Measurements from ENCODE around the gene G6PC3. TPM values are rescaled to one million over a fixed set of nuclear protein-coding genes. Genes with fewer than 3 reads are reported as not detected.

G6PC3 gene
- total RNA-seq, 1 experiment from 2014 or later, result 105 TPM

- peaks cover 2% of the 10 kb centered on the region; the same call in 1 of the 2 replicates for H3K79me2 ChIP-seq (ENCODE audit: insufficient read depth, low read length)
- H3K4me1 ChIP-seq (ENCODE audit: insufficient read depth, low read length), result peaks cover 6% of the 10 kb centered on the region; the same call in 1 of the 2 replicates
- H2AK5ac ChIP-seq (ENCODE audit: insufficient read length, low read length), result no peak overlapping the region
- H2BK20ac ChIP-seq (ENCODE audit: low read depth, low read length, poor library complexity, severe bottlenecking), result no peak overlapping the region
- no peak overlapping the region for H2BK120ac ChIP-seq (ENCODE audit: low read depth, low read length, poor library complexity, severe bottlenecking)
- H4K8ac ChIP-seq (replicated peaks; ENCODE audit: insufficient read length, low read depth, low read length), result no peak overlapping the region
- H3K27me3 ChIP-seq (ENCODE audit: insufficient read depth, low read length), result no peaks in the 10 kb centered on the region
- H3K4me2 ChIP-seq (ENCODE audit: insufficient read depth, insufficient read length, low read length), result peak overlapping the region; percentile 90
- peaks cover 2% of the 10 kb centered on the region for H3K27me3 Mint-ChIP-seq (ENCODE audit: low read depth)
- H3T11ph ChIP-seq (ENCODE audit: low read length), result no peak overlapping the region
- peaks cover 9% of the 10 kb centered on the region for H3K23me2 ChIP-seq (ENCODE audit: insufficient read length, low read depth, low read length, poor library complexity, severe bottlenecking)
- no peaks in the 10 kb centered on the region for H4K20me1 ChIP-seq (ENCODE audit: control insufficient read depth, insufficient read depth, insufficient read length)
- H4K5ac ChIP-seq (ENCODE audit: insufficient read length, low read depth, low read length), result no peak overlapping the region
- H3K4ac ChIP-seq (ENCODE audit: low read depth, low read length), result no peak overlapping the region
- peak overlapping the region; percentile 62 for H3K9ac ChIP-seq (ENCODE audit: extremely low read depth, insufficient read length, low read length)
- WGBS (ENCODE audit: extremely low coverage, insufficient read length, low lambda C conversion rate), result no CpG with 5 or more reads among the region's 32 CpGs
- H2AFZ ChIP-seq (ENCODE audit: low read length), result no peak overlapping the region
- no peak overlapping the region for H3K56ac ChIP-seq (ENCODE audit: insufficient read length, low read depth, low read length)
- no peak overlapping the region for H4K91ac ChIP-seq (ENCODE audit: insufficient read length, low read depth, low read length)
- no peak overlapping the region for H3K27ac ChIP-seq (ENCODE audit: insufficient read length, low read depth, low read length)
- H3K4me1 Mint-ChIP-seq, result peaks cover 36 to 54% of the 10 kb centered on the region in 2 experiments
- H3K4me3 Mint-ChIP-seq, result peak overlapping the region; percentile 86 to 96
- H3K36me3 Mint-ChIP-seq (ENCODE audit: insufficient read depth in 1 of 3, low read depth in 3 of 3), result peaks cover 0 to 5% (median 2%) of the 10 kb centered on the region in 3 experiments; a peak in 2 of 7 replicates
- H3K79me1 ChIP-seq (ENCODE audit: insufficient read depth, low read depth, low read length, poor library complexity, severe bottlenecking), result no peaks in the 10 kb centered on the region
- peak overlapping the region; percentile 37 for H3K18ac ChIP-seq (ENCODE audit: insufficient read length, low read depth, low read length)
- H2BK5ac ChIP-seq (ENCODE audit: insufficient read length, low read length), result no peak overlapping the region
- H3K27ac Mint-ChIP-seq, result peak overlapping the region; percentile 64 to 91 (median 68); a peak in 4 of 7 replicates
- no peak overlapping the region for H3K23ac ChIP-seq (ENCODE audit: insufficient read length, low read depth, low read length)
- no peak for TF ChIP-seq CTCF (conservative IDR thresholded peaks at IDR 0.05)
- H2BK12ac ChIP-seq (ENCODE audit: insufficient read length, low read depth, low read length), result no peak overlapping the region
- DNase-seq, result no peak
- no peak overlapping the region for H2BK15ac ChIP-seq (ENCODE audit: low read depth, low read length)
- peak overlapping the region; percentile 76 for H3K14ac ChIP-seq (ENCODE audit: insufficient read depth, low read length)
- no peaks in the 10 kb centered on the region for H3K9me3 Mint-ChIP-seq
- H3K9me3 ChIP-seq (ENCODE audit: control insufficient read depth, low read depth, low read length), result no peaks in the 10 kb centered on the region
Measured at GRCh38 chr17:44122816-44123355, 52.4 kb downstream of the G6PC3 start.

Measured in H9 (cell line).